Measurements from ENCODE around the gene C7orf57. TPM values are rescaled to one million over a fixed set of nuclear protein-coding genes. Genes with fewer than 3 reads are reported as not detected.

C7orf57 gene
- total RNA-seq, 1 donor from 2014 or later = not detected

DNA sequence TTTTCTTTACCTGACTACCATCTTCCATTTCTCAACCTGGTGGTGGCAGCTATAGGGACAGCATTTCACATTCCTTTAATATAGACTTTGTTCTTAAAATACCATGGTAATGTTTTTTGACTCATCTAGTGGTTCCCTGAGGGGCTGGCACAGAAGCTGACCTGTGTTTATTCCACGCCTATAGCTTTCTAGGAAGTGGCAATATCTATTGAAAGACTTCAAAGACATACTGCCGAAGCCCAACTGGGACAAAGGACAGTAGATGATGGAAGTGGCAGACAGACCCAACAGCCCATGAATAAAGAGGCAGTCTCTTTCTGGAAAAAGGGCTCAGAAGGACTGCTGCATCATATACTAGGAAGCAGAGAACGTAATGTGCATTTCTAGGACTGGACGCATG, 17.7 kb upstream of the C7orf57 start:
- TF ChIP-seq, protein P1, sequence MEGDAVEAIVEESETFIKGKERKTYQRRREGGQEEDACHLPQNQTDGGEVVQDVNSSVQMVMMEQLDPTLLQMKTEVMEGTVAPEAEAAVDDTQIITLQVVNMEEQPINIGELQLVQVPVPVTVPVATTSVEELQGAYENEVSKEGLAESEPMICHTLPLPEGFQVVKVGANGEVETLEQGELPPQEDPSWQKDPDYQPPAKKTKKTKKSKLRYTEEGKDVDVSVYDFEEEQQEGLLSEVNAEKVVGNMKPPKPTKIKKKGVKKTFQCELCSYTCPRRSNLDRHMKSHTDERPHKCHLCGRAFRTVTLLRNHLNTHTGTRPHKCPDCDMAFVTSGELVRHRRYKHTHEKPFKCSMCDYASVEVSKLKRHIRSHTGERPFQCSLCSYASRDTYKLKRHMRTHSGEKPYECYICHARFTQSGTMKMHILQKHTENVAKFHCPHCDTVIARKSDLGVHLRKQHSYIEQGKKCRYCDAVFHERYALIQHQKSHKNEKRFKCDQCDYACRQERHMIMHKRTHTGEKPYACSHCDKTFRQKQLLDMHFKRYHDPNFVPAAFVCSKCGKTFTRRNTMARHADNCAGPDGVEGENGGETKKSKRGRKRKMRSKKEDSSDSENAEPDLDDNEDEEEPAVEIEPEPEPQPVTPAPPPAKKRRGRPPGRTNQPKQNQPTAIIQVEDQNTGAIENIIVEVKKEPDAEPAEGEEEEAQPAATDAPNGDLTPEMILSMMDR (IDR thresholded peaks at IDR 0.05; ENCODE audit: insufficient read depth, low read length, poor library complexity, severe bottlenecking) = no peak
- Histone ChIP-seq H3K36me3 (ENCODE audit: control insufficient read depth, insufficient read depth, low read length) (no peaks in the 10 kb centered on the region), H3K4me3 (ENCODE audit: low read depth, low read length) (no peak overlapping the region)

DNA sequence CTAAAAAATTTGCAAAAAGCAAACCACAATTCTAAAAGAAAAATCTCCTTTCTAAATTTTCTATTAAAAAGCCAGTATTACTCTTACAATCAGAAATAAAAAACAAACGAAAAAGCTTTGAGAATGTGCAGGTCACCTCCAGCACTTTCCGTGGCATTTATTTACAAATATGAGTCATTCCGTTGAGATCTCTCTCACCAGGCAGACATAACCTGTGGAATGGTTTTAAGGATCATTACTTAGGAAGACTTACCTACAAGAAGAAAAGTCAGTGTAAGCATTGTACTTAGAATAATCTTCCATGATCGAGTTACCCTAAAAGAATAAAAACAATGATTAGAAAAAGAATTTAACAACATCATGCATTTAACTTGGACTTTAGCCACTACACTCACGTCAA, 9.7 kb upstream of the C7orf57 start:
- TF ChIP-seq, protein P1 (IDR thresholded peaks at IDR 0.05; ENCODE audit: insufficient read depth, low read length, poor library complexity, severe bottlenecking) = no peak
- no peak for DNase-seq (ENCODE audit: low read depth)
- H3K4me3 ChIP-seq (ENCODE audit: low read depth, low read length) = no peak overlapping the region
- H3K36me3 ChIP-seq (ENCODE audit: control insufficient read depth, insufficient read depth, low read length) = no peaks in the 10 kb centered on the region
- no peaks in the 10 kb centered on the region for H3K27me3 ChIP-seq (ENCODE audit: control insufficient read depth, insufficient read depth, low read length)

More for the DNA sequence above, 17.7 kb upstream of the C7orf57 start:
- no peaks in the 10 kb centered on the region for H3K27me3 ChIP-seq (ENCODE audit: control insufficient read depth, insufficient read depth, low read length)
- DNase-seq (ENCODE audit: low read depth) = no peak

DNA sequence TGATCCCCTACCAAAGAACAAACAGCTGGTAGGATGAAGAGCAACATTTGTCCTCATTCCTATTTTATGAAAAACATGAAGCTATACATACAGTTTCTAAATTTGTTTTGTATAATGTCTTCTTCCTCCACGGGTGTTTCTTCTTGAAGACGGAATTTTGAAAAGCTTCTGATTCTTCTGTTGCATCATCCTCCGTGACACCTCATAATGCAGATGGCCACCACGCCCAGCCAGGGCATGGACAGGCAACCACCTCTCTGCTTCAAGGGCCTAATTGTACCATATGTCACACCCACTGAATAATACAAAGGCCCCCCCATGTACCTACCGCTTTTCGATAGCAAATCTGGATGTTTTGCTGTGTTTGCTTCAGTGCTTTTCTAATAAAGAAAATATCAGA, 6.4 kb upstream of the C7orf57 start, which contains the start of gene SUN3:
Gene SUN3, minus strand, starts transcription at position 170 of the 400 bp plus-strand sequence. Its CDS starts 169 bp downstream, at position 1.
- TF ChIP-seq, protein P1 (IDR thresholded peaks at IDR 0.05; ENCODE audit: insufficient read depth, low read length, poor library complexity, severe bottlenecking) = no peak
- no peaks in the 10 kb centered on the region for H3K27me3 ChIP-seq (ENCODE audit: control insufficient read depth, insufficient read depth, low read length)
- DNase-seq (ENCODE audit: low read depth) = no peak
- no peaks in the 10 kb centered on the region for H3K36me3 ChIP-seq (ENCODE audit: control insufficient read depth, insufficient read depth, low read length)
- H3K4me3 ChIP-seq (ENCODE audit: low read depth, low read length) = no peak within 1 kb of the TSS

DNA sequence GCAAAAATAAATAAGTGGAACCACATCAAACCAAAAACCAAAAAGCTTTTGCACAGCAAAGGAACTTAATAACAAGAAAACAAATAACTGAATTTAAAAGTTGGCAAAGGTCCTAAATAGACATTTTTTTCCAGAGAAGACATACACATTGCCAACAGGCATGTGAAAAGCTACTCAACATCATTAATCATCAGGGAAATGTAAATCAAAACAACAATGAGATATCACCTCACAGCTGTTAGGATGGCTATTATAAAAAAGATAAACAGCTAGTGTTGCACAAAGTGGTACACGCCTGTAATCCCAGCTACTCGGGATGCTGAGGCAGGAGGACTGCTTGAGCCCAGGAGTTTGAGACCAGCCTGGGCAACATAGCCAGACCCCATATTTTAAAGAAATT, 4.2 kb upstream of the C7orf57 start:
- no peak overlapping the region for H3K4me3 ChIP-seq (ENCODE audit: low read depth, low read length)
- peaks cover 7% of the 10 kb centered on the region for H3K27me3 ChIP-seq (ENCODE audit: control insufficient read depth, insufficient read depth, low read length)
- TF ChIP-seq, protein P1 (IDR thresholded peaks at IDR 0.05; ENCODE audit: insufficient read depth, low read length, poor library complexity, severe bottlenecking) = no peak
- no peaks in the 10 kb centered on the region for H3K36me3 ChIP-seq (ENCODE audit: control insufficient read depth, insufficient read depth, low read length)
- no peak for DNase-seq (ENCODE audit: low read depth)

DNA sequence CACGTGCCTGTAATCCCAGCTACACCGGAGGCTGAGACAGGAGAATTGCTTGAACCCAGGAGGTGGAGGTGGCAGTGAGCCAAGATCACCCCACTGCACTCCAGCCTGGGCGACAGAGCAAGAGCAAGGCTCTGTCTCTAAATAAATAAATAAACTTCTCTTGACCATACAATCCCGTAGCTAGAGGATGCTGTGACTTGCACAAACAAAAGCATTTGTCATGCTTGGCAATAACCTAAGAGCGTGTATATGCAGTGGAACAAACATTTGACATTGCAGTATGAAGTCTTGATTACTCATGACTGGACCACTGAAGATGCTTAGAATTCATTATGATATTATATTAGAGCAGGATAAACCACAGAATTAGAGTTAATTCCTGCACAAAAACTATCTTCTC, 1.4 kb upstream of the C7orf57 start:
- H3K27me3 ChIP-seq (ENCODE audit: control insufficient read depth, insufficient read depth, low read length) = peaks cover 13% of the 10 kb centered on the region
- no peak for DNase-seq (ENCODE audit: low read depth)
- no peak overlapping the region for H3K4me3 ChIP-seq (ENCODE audit: low read depth, low read length)
- TF ChIP-seq, protein P1 (IDR thresholded peaks at IDR 0.05; ENCODE audit: insufficient read depth, low read length, poor library complexity, severe bottlenecking) = no peak
- H3K36me3 ChIP-seq (ENCODE audit: control insufficient read depth, insufficient read depth, low read length) = no peaks in the 10 kb centered on the region

DNA sequence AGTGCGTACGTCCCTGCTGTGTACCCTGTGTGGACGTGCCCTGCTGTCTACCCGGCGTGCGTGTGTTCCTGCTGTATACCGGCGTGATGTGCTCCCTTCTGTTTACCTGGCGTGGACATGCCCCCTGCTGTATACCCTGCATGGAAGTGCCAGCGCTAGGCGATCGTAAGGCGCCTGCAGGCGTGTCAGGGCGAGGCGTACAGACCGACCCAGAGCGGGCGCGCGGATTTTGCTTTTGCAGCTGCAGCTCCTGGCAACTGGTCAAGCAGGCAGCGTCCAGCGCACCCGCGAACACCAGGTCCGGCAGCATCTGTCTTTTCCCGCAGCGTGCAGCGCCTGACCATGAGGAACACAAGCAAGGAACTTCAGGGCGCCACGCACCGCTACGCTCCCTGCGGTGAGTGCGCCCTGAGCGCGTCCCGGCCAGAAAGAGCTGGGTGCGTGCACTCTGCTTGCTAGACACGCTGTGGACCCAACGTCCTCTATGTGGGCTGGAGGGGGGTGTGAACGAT, 680 bp downstream of the C7orf57 start:
- Histone ChIP-seq H3K27me3 (ENCODE audit: control insufficient read depth, insufficient read depth, low read length) (peaks cover 13% of the 10 kb centered on the region), H3K36me3 (ENCODE audit: control insufficient read depth, insufficient read depth, low read length) (no peaks in the 10 kb centered on the region), H3K4me3 (ENCODE audit: low read depth, low read length) (peak overlapping the region; percentile 60)
- no peak for DNase-seq (ENCODE audit: low read depth)
- TF ChIP-seq, protein P1 (IDR thresholded peaks at IDR 0.05; ENCODE audit: insufficient read depth, low read length, poor library complexity, severe bottlenecking) = no peak

All from kidney epithelial cell (primary cell).